HUES6 (cell line): ENCODE results near the gene CLDN15.
"Not testable (repeated sequence)": the region's sequence is repeated elsewhere in the genome, so short reads cannot be mapped to it uniquely, and the experiment has no call there.

ENCODE experiments used
- H3K27ac ChIP-seq: 2 replicates; pipeline ENCODE4 v1.7.0; 2013; ENCODE audit warnings: low read depth, mild to moderate bottlenecking, low read length, inconsistent platforms
- H3K27me3 ChIP-seq: 2 replicates; pipeline ENCODE4 v1.6.1; 2013; ENCODE audit warnings: low read length; ENCODE audit not compliant: control insufficient read depth, insufficient read depth
- H3K36me3 ChIP-seq: 2 replicates; pipeline ENCODE4 v1.6.1; 2013; ENCODE audit warnings: low read length; ENCODE audit not compliant: control insufficient read depth, insufficient read depth
- H3K4me1 ChIP-seq: 2 replicates; pipeline ENCODE4 v1.6.1; 2013; ENCODE audit warnings: low read length; ENCODE audit not compliant: control insufficient read depth, insufficient read depth
- H3K4me3 ChIP-seq: 2 replicates; pipeline ENCODE4 v1.5.1; 2013; ENCODE audit warnings: low read depth, low read length
- H3K9ac ChIP-seq: one replicate; pipeline ENCODE4 v1.6.1; 2013; ENCODE audit warnings: mild to moderate bottlenecking, low read length
- H3K9me3 ChIP-seq: 2 replicates; pipeline ENCODE4 v1.6.1; 2013; ENCODE audit warnings: low read depth, low read length; ENCODE audit not compliant: control insufficient read depth, insufficient read depth

The CLDN15 gene, protein sequence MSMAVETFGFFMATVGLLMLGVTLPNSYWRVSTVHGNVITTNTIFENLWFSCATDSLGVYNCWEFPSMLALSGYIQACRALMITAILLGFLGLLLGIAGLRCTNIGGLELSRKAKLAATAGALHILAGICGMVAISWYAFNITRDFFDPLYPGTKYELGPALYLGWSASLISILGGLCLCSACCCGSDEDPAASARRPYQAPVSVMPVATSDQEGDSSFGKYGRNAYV

DNA sequence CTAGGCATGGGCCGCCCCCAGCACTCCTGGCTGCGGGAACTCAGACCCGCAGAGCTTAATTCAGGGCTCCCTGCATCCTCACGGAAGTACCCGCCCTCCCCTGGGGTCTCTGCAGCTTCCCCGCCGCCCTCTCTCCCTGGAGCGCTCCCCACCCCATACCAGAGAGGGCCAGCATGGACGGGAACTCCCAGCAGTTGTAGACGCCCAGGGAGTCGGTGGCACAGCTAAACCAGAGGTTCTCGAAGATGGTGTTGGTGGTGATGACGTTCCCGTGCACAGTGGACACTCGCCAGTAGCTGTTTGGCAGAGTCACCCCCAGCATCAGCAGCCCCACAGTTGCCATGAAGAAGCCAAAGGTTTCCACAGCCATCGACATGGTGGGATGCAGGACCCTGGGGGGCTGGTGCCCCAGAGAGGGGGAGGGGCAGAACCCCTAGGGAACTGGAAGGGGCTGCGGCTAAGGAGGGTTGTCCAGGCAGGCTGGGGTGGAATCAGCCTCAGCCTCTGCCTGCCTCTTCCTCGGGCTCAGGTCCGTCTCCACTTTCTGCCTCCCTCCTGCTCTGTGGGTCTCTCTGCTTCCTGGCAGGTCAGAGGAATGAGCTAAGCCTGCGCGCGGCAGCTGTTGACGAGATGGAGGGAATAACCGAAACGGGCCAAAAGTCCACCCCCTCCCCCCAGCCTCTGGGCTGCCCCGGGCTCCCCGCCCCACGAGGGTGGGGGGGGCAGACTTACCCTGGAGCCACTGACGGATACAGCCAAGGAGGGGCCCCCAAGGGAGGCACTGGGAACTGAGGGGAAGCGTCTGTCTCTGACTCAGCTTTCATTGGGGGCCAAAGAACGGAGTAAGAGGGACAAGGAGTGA is at the start of gene CLDN15:
CLDN15 (minus strand) TSS at position 597 of the 862 bp plus-strand sequence; CDS start at position 376, 221 bp downstream.
- Histone ChIP-seq H3K27ac (no peak within 1 kb of the TSS), H3K4me1 (peaks cover 26% of the 10 kb centered on the region), H3K36me3 (peaks cover 36% of the 10 kb centered on the region), H3K4me3 (no peak within 1 kb of the TSS), H3K9me3 (no peaks in the 10 kb centered on the region), H3K27me3 (no peaks in the 10 kb centered on the region), H3K9ac (no peak within 1 kb of the TSS)

GRCh38 chr7:101287032-101287431 is 49.4 kb upstream of the CLDN15 start:
- H3K27ac ChIP-seq, result no peak overlapping the region
- peaks cover 16% of the 10 kb centered on the region for H3K4me1 ChIP-seq
- H3K9me3 ChIP-seq, result no peaks in the 10 kb centered on the region
- no peaks in the 10 kb centered on the region for H3K36me3 ChIP-seq
- H3K4me3 ChIP-seq, result no peak overlapping the region
- H3K9ac ChIP-seq, result no peak overlapping the region
- no peaks in the 10 kb centered on the region for H3K27me3 ChIP-seq

DNA sequence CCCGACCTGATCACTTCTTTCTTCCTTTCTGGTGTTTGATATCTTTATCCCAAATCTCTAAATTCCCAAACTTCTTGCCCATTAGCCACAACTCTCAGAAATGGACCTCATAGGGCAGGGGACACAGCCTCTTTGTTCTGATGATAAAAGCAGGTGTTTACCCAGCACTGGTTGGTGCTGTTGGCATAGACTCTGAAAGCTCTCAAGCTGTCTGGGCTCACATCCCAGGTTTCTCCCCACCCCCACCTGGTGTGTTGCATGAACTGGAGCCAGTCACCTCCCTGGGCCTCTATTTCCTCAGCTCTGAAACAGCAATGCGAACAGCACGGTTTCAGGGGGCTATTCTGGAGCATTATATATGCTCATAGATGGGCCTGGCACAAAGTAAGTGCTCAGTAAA is 48.3 kb upstream of the CLDN15 start:
- peaks cover 12% of the 10 kb centered on the region for H3K4me1 ChIP-seq
- H3K9ac ChIP-seq, H3K27ac ChIP-seq, H3K9me3 ChIP-seq, H3K4me3 ChIP-seq, H3K27me3 ChIP-seq, H3K36me3 ChIP-seq: not testable (repeated sequence)

DNA sequence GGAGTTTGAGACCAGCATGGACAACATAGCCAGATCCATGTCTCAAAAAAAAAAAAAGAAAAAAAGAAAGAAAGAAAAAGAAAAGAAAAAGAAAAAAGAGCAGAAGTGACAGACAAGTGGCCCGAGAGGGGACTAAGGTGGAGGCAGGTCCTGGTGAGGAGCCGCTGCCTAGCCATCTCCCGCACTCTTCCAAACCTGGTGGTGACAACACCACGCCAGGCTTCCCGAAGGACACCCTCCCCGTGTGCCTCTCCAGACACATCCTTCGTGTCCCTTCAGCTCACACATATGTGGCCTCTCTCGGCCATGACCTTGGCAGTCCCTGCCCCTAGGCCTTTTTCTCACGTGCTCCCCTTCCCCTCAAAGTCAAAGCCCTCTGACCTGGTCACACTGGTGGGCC is 47.6 kb upstream of the CLDN15 start:
- Histone ChIP-seq H3K27ac (no peak overlapping the region), H3K9me3 (no peaks in the 10 kb centered on the region), H3K9ac (no peak overlapping the region), H3K4me1 (peaks cover 7% of the 10 kb centered on the region), H3K4me3 (no peak overlapping the region), H3K36me3 (no peaks in the 10 kb centered on the region), H3K27me3 (no peaks in the 10 kb centered on the region)

- not testable (repeated sequence) for H3K36me3 ChIP-seq, H3K27me3 ChIP-seq, H3K9ac ChIP-seq, H3K27ac ChIP-seq, H3K4me1 ChIP-seq, H3K9me3 ChIP-seq, H3K4me3 ChIP-seq
These were observed 43.3 kb upstream of the CLDN15 start for GRCh38 chr7:101280912-101281311.

- no peaks in the 10 kb centered on the region for H3K9me3 ChIP-seq
- H3K27ac ChIP-seq, result no peak overlapping the region
- no peak overlapping the region for H3K4me3 ChIP-seq
- peaks cover 5% of the 10 kb centered on the region for H3K4me1 ChIP-seq
- no peaks in the 10 kb centered on the region for H3K27me3 ChIP-seq
- no peaks in the 10 kb centered on the region for H3K36me3 ChIP-seq
- no peak overlapping the region for H3K9ac ChIP-seq
These were observed 41.1 kb upstream of the CLDN15 start for GRCh38 chr7:101278461-101279292.

DNA sequence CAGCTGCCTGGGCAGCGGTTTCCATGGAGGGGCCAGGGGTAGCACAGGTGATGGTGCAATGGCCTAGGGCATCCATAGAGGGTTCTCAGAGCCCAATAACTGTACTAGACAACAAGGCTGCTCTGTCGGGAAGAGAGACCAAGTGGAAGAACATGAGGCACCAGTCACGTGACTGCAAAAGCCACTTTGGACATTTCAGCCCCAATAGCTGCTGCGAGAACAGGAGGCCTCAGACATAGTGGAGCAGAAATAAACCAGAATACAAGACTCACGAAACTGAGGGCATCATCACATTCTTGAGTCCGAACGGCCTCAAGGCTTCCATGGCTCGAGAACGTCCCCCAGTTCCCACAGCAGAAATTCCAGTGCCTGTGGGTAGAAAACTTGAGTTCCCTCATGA is 39.6 kb upstream of the CLDN15 start:
- Histone ChIP-seq H3K9ac (no peak overlapping the region), H3K4me1 (peaks cover 13% of the 10 kb centered on the region), H3K27ac (no peak overlapping the region), H3K27me3 (no peaks in the 10 kb centered on the region), H3K9me3 (no peaks in the 10 kb centered on the region), H3K36me3 (no peaks in the 10 kb centered on the region), H3K4me3 (no peak overlapping the region)

DNA sequence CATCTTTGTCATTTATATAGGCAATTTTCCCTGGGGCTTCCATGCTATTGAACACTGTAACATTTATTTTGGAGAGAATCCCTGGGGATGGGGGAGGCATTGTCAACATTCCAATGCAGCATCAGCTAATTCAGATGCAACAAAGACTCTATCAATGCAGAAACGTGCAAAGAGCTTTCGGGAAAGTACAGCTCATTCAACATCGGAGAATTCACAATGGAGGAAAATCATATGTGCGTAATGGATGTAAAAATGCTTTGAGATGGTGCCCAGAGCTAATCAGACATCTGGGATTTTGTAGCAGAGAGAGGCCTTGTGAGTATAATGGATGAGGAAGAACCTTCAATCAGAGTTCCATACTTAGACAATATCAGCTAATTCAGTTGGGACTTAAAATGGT is 35.6 kb upstream of the CLDN15 start:
- H3K9ac ChIP-seq, result no peak overlapping the region
- H3K27ac ChIP-seq, result no peak overlapping the region
- H3K9me3 ChIP-seq, result no peaks in the 10 kb centered on the region
- H3K4me3 ChIP-seq, result peak overlapping the region; percentile 22; the same call in 1 of the 2 replicates
- no peaks in the 10 kb centered on the region for H3K27me3 ChIP-seq
- H3K4me1 ChIP-seq, result peaks cover 13% of the 10 kb centered on the region
- H3K36me3 ChIP-seq, result no peaks in the 10 kb centered on the region

GRCh38 chr7:101271021-101271420 is 33.4 kb upstream of the CLDN15 start:
- H3K27me3 ChIP-seq, result no peaks in the 10 kb centered on the region
- no peak overlapping the region for H3K4me3 ChIP-seq
- H3K9me3 ChIP-seq, result no peaks in the 10 kb centered on the region
- no peaks in the 10 kb centered on the region for H3K36me3 ChIP-seq
- no peak overlapping the region for H3K9ac ChIP-seq
- no peak overlapping the region for H3K27ac ChIP-seq
- H3K4me1 ChIP-seq, result peaks cover 13% of the 10 kb centered on the region

GRCh38 chr7:101269664-101270063 is 32.1 kb upstream of the CLDN15 start:
- Histone ChIP-seq H3K27me3 (no peaks in the 10 kb centered on the region), H3K9me3 (no peaks in the 10 kb centered on the region), H3K36me3 (no peaks in the 10 kb centered on the region), H3K4me1 (peaks cover 13% of the 10 kb centered on the region), H3K4me3 (no peak overlapping the region), H3K9ac (no peak overlapping the region), H3K27ac (no peak overlapping the region)
